GM10847 (cell line): ENCODE results near the gene CFAP251.

Source experiments
- POLR2A ChIP-seq: IDR thresholded peaks from 2 replicates; pipeline ENCODE4 v1.6.1; 2011; ENCODE audit not compliant: insufficient read length; ENCODE audit errors: extremely low read depth

CFAP251 gene

DNA sequence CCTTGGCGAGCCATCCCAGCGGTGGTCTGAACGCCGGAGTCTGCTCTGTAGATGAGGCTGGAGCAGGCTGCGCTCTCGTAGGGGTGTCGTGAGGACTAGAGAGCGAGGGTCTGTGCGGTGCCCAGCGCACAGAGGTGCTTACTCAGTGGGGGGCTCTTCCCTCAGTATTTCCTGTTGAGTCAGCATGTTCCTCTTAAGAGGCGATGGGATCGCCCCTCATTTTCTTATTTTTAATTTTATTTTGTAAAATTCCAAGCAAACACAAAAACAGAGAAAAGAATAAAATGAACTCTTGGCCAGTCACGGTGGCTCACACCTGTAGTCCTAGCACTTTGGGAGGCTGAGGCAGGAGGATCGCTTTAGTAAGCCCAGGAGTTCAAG is 62.5 kb downstream of the CFAP251 start:
- TF ChIP-seq POLR2A = no peak

DNA sequence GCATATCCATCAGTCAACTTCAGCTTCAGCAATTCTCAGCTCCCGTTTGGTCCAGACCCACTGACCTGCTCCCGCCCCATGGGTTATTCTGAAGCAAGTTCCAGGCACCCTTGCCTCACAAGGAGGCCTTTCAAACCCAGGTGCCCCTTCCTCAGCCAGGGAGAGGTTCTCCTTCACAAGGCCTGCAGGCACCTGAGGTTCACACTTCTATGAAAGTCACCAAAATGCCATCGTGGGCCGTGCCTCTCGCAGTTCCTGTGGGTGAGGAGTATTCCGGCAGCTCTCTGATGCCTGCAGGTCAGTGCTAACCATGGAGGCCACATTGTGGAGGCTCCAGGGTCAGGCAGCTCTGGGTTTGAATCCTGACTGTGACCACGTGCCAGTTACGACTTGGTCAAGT is 63.1 kb downstream of the CFAP251 start:
- no peak for TF ChIP-seq POLR2A

DNA sequence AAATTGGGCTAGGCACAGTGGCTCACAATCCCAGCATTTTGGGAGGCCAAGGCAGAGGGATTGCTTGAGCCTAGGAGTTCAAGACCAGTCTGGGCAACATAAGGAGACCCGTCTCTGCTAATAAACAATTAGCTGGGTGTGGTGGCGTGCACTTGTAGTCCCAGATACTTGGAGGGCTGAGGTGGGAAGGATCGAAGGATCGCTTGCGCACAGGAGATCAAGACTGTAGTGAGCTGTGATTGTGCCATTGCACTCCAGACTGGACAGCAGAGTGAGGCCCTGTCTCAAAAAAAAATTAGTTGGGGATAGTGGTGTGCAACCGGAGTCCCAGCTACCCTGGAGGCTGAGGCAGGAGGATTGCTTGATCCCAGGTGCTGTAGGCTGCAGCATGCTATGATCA is 64.6 kb downstream of the CFAP251 start:
- no peak for TF ChIP-seq POLR2A

DNA sequence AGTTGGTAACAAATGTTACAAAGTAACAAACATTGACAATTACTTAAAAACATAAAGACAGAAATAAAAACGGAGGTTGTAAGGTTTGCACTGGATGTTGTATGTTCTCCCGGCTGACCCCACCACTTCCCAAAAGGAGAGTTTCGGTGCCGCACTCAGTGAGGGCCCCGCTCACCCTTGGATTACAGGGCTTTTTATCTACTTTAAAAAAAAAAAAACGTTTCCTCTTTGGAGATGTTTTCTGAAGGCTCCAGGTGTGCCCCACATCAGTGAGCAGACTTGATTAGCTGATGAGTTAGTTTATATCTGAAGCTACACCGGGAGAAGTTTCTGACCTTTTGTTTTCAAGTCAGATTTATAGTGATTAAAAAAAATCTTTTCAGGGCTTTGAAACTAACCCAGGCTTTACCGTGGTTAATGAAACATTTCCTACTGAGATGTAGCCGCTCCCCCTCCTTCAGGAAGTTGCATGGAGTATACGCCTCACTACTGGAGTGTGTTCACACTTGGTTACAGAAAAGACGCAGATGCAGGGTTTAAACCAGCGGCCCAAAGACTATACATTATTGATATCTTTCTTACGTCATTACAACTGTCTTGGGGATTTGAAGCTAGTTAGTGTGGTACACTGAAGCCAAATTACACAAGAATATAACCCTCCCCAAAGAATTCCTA is 65.3 kb downstream of the CFAP251 start:
- no peak for TF ChIP-seq POLR2A

DNA sequence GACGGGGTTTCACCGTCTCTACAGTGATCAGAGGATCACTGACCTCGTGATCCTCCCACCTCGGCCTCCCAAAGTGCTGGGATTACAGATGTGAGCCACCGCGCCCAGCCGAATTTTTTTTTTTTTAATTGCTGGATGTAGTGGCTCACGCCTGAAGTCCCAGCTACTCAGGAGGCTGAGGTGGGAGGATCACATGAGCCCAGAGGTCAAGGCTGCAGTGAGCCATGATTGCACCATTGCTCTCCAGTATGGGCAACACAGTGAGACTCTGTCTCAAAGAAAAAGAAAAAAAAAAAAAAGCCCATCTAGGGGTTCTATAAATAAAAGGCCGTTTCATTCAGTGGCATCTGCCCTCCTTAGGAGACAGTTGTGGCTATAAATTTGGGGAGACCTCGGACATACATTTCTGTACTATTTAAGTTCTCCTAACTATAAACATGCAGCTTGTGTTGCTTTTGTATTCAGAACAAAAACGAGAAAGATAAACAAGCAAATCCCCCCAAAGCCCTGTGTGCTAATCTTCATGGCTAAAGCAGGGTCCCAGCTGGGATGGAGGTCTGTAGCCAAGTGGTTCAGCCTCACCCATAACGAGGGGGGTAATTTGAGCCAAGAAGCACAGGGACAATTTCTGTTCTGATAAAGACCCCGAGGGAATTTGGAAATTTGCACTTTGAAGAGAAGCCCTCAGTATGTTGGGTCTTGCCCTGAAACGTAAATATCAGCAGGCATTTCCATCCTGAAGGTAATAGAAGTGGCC is 68.3 kb downstream of the CFAP251 start:
- no peak for TF ChIP-seq POLR2A

DNA sequence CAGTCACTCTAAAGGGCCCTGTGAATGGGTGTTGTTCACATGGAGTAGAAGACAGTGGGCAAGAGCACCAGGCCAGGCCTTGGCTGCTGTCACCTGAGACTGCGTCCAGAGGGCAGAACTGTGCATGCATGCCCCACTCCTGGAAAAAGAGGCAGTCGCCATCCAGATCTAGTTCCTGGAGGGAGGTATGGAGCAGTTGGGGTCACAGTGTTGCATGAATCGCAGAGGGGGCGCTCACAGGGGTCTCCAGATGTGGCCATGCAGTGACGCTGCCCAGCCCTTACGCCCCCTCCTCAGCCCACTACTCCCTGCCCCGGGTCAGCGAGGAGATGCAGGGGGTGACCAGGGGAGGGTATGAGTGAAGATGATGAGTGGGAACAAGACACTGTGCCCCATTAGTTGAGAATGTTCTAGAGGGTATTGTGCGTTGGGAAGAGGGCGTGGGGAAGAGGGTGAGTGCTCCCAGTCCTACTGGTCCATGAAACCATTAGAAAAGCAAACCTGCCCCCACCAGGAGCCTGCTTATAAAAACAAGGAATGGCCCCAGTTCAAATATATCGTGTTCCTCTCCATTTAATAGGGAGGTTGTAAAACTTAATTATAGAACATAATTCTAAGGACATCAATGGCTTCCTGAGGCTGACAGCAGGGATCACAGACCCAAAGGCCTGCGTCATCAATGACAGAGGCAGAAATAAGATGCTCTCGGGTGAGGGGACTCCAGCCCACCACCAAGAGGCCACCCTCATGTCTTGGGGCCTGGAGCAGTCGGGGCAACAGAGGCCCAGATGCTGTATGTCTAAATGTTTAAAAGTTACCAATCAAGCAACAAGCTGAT is 71.1 kb downstream of the CFAP251 start:
- no peak for TF ChIP-seq POLR2A

DNA sequence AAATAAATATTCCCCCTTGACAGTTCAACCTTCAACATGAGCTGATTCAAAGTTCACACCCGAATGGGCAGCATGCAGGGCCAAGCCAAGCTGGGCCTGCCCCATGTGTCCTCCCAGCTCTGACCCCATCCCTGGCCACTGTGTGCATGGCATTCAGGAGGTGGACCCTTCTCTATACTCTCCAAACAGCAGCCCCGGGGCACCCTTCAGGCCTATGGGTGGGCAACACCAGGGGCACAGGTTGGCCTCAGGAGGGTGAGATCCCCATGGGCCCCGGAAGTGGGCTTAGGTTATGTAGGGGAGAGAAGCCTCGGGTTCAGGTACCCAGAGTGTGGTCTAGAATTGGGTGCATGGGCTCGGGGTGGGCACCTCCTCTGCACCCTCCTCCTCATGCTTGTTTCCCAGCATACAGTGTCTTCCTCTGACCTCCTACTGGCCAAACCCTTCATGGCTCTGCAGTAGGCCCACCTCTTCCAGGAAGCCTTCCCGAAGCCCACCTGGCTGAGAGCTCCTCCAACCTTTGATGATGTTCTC is 71.8 kb downstream of the CFAP251 start:
- no peak for TF ChIP-seq POLR2A

DNA sequence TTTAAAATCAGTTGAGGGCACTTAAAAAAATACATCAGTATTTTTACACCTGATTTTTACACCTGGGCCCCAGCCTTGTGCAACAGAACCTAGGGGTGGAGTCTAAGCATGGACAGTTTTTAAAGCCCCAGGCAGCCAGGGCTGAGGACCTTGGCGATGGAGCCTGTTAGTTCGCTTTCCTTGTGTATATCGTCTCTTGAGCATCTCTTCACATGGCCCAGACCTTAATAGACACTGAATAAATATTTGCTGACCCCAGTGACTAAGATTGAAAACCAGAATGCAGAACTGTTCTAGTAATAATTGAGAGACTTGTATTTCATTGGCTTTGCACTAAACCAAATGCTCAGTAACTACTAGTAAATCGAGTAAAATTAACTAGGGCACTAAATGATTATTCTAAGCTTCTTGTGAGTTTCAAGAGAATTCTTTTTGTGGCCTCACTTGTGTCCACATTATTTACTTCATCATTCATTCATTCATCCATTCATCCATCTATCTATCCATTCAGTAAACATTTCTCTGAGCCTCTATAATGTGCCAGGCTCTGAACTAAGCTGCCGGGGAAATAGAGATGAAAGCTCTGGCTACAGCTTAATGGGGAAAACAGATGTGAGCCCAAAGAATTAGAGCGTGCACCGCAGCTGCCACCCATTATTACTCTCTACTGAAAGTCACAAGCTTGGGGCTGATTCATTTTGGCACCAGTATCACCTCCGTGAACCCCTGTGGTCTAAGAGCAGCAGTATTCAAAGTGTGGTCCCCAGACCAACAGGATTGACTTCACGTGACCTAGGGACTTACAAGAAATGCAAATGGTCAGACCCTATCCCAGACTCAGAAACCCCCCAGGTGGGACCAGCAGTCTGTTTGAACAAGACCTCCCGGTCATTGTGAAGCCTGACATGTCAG is 72.6 kb downstream of the CFAP251 start:
- TF ChIP-seq POLR2A = no peak

DNA sequence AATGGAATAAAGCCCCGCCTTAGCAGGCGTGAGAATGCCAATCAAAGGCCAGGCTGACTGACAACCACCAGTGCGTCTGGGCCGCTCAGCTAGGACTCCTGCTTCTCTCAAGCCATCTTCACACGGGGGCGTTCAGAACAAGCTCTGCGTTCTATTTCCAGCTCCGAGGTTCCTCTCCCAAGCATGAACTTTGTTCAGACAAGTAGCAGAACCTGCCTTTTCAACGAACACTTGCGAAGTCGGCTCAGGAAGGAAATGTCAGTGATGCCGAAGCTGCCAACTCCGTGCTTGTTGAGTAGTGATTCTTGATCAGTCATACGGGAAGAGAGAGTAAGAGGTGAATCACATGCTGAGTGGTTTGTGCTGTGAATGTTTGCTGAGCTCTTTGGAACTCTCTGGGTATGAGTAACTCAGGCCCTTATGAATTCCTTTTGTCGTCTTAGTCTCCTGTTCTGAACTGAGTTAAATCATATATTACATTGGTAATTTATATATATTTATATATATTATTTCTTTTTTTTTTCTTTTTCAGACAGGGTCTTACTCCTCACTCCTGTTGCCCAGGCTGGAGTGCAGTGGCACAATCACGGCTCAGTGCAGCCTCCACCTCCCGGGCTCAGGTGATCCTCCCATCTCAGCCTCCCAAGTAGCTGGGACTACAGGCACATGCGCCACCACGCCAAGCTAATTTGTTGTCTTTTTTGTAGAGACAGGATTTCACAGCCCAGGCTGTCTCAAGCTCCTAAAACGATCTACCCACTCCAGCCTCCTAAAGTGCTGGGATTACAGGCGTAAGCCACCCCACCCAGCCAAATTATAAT is 73.9 kb downstream of the CFAP251 start:
- TF ChIP-seq POLR2A = no peak

DNA sequence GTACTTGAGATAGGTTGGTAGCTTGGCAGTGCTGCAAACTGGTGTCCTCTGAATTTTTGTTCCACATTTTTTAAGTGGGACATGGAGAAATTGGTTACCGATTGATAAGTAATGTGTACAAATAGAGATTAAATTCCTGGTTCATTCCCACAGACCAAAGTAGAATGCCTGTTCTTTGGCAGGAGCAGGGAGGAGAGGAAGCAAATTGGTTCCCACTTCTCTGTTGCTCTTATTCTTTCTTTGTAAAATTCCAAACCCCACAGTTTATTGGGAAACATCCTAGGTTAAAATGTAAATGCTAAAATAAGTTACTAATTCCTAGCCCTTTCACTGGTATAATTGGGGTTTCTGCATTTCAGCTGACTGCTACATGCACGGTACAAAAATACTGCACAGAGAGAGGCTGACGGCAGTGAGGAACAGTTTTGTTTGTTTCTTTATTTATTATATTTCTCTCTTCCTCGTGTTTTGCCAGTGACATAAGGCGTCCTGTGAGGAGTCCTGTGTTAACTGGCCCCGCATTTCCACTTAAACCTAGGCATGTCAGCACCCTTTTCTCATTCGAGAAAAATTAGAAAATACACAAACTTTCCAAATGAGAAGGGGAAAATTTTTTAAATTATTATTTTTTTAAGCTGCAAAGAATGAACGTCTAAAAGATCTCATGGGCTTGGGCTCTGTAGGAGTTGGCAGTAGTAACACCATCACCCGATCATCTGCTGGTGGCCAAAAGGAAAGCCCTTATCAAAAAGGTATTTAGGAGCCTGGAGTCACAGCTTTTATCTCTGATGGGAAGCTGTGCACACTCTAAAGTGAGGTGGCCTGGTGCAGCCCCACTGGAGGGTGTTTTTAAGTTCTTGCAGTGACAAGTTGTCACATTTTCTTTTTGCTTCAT is 77.9 kb downstream of the CFAP251 start:
- TF ChIP-seq POLR2A = no peak

DNA sequence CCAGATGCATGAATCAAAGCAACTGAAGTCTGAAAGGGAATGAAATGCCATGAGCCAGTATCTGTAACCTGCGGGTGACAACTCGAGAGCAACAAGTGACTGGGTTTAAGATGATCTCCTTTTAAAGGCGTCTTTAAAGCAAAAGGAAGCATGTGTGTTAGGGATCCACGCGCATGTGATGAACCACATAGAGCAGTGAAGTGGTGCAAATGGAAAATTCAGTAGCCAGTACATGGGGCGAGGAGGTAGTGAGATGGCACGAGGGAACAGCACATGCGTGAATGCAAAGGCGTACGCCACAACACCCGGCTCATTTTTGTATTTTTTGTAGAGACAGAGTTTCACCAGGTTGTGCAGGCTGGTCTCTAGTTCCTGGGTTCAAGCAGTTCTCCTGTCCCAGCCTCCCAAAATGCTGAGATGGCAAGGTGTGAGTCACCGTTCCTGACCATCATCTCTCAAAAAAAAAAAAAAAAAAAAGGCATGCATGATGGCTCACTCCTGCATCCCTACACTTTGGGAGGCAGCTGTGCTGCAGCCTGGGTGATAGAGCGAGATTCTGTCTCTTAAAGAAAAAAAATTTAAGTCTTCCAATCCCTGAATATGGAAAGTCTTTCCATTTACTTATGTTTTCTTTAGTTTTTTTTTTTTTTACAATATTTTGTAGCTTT is 78.7 kb downstream of the CFAP251 start:
- TF ChIP-seq POLR2A = no peak

DNA sequence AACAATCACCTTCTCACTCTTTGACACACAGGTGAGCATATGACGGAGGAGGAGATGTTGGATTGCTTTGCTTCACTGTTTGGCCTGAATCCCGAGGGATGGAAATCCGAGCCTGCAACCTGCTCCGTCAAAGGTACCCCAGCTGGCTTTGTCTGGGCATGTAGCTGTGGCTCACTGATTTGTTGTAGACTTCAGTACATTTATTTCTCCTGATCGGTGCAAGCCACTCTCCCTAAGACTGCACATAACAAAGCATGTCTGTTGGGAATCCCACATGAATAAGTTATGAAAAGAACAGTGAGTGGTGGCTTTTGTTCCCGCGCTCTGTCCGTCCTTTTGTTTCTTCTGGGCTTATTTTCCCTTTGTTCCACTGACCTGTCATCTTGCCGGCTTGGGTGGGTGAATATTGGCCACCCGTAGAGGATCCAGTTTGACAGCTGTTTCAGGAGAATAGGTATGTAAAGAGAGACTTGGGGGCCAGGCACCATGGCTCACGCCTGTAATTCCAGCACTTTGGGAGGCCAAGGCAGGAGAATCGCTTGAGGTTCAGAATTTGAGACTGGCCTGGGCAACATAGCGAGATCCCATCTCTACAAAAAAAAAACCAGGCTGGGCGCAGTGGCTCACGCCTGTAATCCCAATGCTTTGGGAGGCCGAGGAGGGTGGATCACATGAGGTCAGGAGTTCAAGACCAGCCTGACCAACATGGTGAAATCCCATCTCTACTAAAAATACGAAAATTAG is 83.2 kb downstream of the CFAP251 start:
- TF ChIP-seq POLR2A = no peak
